Measurements from ENCODE around the gene SYNGR3.
"Not testable (repeated sequence)": the region's sequence is repeated elsewhere in the genome, so short reads cannot be mapped to it uniquely, and the experiment has no call there.

Gene SYNGR3

GRCh38 chr16:1989209-1990100 is at the start of gene SYNGR3:
TSS of gene SYNGR3 (plus strand) at chr16:1989970. CDS start at chr16:1990103, 133 bp downstream.
- no peak for DNase-seq

- peak; percentile 91 for DNase-seq
Observed at GRCh38 chr16:1940273-1941161, 49.3 kb upstream of the SYNGR3 start.

- peak; percentile 41 for DNase-seq
Observed at GRCh38 chr16:1941162-1942046, 48.4 kb upstream of the SYNGR3 start.

GRCh38 chr16:1942047-1942809 is 47.5 kb upstream of the SYNGR3 start:
- peak; percentile 86 for DNase-seq

- DNase-seq: peak; percentile 95
Observed at GRCh38 chr16:1942810-1943726, 46.7 kb upstream of the SYNGR3 start, which contains the start of gene MSRB1. TSS of gene MSRB1 (minus strand) at chr16:1943199. CDS start at chr16:1943156, 43 bp downstream.

- DNase-seq: no peak
Observed at GRCh38 chr16:1944612-1945199, 45.1 kb upstream of the SYNGR3 start.

GRCh38 chr16:1945559-1946391 is 44.0 kb upstream of the SYNGR3 start:
- DNase-seq: no peak

- DNase-seq: no peak
Observed at GRCh38 chr16:1946495-1947368, 43.0 kb upstream of the SYNGR3 start.

GRCh38 chr16:1947369-1947670 is 42.5 kb upstream of the SYNGR3 start:
- no peak for DNase-seq

- DNase-seq: no peak
Observed at GRCh38 chr16:1949507-1949906, 40.3 kb upstream of the SYNGR3 start.

GRCh38 chr16:1950047-1950446 is 39.7 kb upstream of the SYNGR3 start:
- DNase-seq: no peak

GRCh38 chr16:1950559-1950958 is 39.2 kb upstream of the SYNGR3 start:
- no peak for DNase-seq

- no peak for DNase-seq
Observed at GRCh38 chr16:1953734-1954133, 36.0 kb upstream of the SYNGR3 start.

- DNase-seq: not testable (repeated sequence)
Observed at GRCh38 chr16:1957434-1958142, 32.2 kb upstream of the SYNGR3 start.

- not testable (repeated sequence) for DNase-seq
Observed at GRCh38 chr16:1958143-1958491, 31.7 kb upstream of the SYNGR3 start.

- no peak for DNase-seq
Observed at GRCh38 chr16:1958715-1959268, 31.0 kb upstream of the SYNGR3 start.

GRCh38 chr16:1959269-1960039 is 30.3 kb upstream of the SYNGR3 start, which contains the start of gene NDUFB10:
TSS of gene NDUFB10 (plus strand) at chr16:1959538. CDS start at chr16:1959625, 87 bp downstream.
- DNase-seq: peak; percentile 61
